NCI-H146 (cell line): ENCODE results near the gene GDE1.
A peak's percentile ranks its signal among the peaks of the same experiment; 100 is the strongest.

Experiments
- DNase-seq: peaks from one replicate; lab custom pipeline; 2025; lab: John Stamatoyannopoulos, UW

GDE1 gene

GRCh38 chr16:19486051-19486450, 35.8 kb downstream of the GDE1 start:
- no peak for DNase-seq

DNA sequence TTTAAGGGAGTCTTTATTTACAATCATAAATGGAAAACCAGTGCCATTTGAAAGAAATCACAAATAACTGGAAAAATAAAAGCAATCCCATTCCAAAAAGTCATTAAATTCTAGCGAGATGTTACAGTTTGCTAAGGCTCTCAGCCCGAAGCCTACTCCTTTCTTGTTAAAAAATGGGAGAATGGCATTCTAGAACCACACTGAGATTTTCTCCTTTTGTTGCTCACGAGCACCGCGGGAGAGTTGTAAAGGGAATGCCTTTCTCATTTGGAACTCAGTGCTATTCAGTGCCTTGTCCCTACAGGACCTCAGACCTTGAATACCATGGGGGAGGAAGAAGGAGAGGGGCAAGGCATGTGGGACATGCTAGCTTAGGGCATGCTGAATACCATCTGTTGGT, 36.3 kb downstream of the GDE1 start:
- no peak for DNase-seq

DNA sequence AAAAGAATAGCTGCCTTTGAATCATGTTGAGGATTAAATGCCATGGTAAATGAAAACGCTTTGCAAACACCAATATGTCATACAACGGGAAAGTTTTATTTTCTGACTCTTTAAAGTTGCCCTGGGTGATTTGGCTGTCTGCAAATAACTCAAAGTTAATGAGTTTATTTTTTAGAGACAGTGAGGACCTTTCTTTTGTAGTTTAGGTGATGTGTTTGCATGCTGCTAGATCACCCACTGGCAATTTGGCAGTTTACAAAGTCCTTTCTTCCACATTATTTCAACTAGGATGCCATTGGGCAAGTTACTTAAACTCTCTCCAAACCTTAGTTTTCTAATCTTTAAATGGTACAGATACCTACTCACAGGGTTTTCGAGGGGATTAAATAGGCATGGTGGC, 37.8 kb downstream of the GDE1 start:
- DNase-seq: no peak

DNA sequence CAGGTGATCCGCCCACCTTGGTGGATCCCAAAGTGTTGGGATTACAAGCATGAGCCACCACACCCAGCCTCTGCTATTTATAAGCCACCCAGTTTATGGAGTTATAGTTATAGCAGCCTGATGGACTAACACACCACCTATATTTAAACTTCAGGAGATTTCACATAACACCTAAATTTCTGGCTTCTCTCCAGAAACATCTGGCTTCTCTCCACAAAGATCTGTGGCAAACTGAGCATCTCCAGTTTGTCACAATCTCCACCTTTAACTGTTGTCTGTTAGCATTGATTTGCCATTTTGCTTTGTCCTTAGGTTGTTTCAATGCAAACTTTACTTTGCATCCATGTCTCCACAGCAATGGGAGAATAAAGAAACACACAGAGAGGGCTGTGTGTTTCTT, 39.6 kb downstream of the GDE1 start:
- no peak for DNase-seq

GRCh38 chr16:19481769-19482168, 40.1 kb downstream of the GDE1 start:
- DNase-seq: no peak

- no peak for DNase-seq
These were observed 40.6 kb downstream of the GDE1 start for GRCh38 chr16:19481296-19481695.

GRCh38 chr16:19479302-19479721, 42.6 kb downstream of the GDE1 start:
- no peak for DNase-seq

GRCh38 chr16:19478505-19478904, 43.4 kb downstream of the GDE1 start:
- DNase-seq: no peak

DNA sequence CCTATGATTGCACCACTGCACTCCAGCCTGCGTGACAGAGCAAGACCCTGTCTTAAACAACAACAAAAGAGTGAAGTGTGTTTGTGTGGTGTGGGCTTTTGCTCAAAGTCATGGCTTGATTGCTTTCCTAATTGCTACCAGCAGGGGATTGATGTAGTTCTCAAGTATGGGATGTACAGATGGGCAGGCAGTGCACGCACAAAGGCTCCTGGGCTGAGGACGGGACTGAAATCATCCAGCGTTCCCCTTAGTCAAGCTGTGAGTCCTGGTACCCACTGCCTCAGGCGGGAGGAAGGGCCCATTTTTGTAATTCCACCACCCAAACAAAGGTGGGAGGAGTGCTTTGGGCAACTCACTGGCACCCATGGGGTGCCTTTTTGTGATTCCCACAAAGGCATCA, 47.3 kb downstream of the GDE1 start:
- peak; percentile 30 for DNase-seq

DNA sequence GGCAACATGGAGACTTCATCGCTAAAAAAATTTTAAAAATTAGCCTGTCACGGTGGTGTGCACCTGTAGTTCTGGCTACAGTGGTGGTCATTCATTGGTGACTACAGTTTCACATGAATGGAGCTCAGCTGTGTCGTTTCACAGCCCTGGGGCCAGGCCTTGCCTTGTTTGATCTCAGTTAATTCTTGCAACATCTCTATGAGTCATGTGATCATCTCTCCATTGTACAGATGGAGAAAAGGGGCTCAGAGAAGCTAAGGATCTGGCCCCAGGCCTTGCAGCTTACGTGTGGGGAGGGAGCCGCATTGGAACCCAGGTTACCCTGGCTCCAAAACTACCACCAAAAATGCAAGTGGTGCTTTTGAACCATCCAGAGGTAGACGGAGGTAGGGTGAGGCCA, 49.4 kb downstream of the GDE1 start:
- no peak for DNase-seq

GRCh38 chr16:19468300-19468699, 53.6 kb downstream of the GDE1 start:
- DNase-seq: no peak

- peak; percentile 99 for DNase-seq
These were observed 58.2 kb downstream of the GDE1 start for GRCh38 chr16:19463468-19464315.

DNA sequence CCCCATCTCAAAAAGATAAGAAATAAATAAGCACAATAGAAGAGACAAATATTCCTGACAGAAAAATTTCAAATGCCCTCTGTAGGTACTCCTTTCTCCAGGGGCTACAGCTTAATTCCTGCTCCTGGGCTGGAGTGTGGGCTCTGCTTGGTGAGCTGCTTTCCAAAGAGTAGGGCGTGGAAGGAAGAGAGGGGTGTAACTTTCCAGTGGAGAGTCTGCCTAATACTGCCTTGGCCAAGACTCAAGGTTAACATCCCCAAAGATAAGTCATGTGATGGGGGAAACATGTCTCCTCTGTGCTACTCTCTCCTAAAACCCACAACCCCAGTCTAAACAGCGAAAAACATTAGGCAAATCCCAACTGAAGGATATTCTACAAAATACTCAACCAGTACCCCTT, 61.5 kb downstream of the GDE1 start:
- no peak for DNase-seq

- DNase-seq: no peak
These were observed 63.0 kb downstream of the GDE1 start for GRCh38 chr16:19458722-19459379.
